ENCODE results near the gene ZFYVE16. TPM values are rescaled to one million over a fixed set of nuclear protein-coding genes. Genes with fewer than 3 reads are reported as not detected.

ZFYVE16 gene
- total and polyA plus RNA-seq, 7 donors, result 8.6 to 43.2 (median 29.6) TPM

DNA sequence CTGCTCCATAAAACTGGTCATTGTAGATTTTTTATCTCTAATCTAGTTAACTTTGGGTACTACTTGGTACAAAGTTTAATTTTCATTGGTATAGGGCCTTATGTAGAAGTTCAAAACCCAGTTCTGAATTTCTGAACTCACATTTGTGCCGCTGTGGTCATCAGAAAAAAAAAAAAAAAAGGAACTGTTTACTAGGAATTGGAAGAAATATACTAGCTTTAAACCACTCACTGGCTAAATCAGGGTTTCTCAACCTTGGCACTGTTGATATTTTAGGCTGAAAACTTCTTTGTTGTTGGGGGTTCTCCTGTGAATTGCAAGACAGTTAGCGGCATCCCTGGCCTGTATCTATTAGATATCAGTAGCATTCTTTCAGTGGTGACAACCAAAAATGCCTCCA is 4.1 kb upstream of the ZFYVE16 start:
- Histone ChIP-seq H3K4me3 (no peak overlapping the region), H3K9me3 (no peaks in the 10 kb centered on the region), H3K36me3 (no peaks in the 10 kb centered on the region), H3K27ac (no peak overlapping the region), H3K27me3 (no peaks in the 10 kb centered on the region), H3K4me1 (peaks cover 0 to 10% (median 8%) of the 10 kb centered on the region in 4 donors)
- no peak for DNase-seq
- TF ChIP-seq, protein P1, sequence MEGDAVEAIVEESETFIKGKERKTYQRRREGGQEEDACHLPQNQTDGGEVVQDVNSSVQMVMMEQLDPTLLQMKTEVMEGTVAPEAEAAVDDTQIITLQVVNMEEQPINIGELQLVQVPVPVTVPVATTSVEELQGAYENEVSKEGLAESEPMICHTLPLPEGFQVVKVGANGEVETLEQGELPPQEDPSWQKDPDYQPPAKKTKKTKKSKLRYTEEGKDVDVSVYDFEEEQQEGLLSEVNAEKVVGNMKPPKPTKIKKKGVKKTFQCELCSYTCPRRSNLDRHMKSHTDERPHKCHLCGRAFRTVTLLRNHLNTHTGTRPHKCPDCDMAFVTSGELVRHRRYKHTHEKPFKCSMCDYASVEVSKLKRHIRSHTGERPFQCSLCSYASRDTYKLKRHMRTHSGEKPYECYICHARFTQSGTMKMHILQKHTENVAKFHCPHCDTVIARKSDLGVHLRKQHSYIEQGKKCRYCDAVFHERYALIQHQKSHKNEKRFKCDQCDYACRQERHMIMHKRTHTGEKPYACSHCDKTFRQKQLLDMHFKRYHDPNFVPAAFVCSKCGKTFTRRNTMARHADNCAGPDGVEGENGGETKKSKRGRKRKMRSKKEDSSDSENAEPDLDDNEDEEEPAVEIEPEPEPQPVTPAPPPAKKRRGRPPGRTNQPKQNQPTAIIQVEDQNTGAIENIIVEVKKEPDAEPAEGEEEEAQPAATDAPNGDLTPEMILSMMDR (IDR thresholded peaks at IDR 0.05), result no peak
- TF ChIP-seq POLR2AphosphoS5 (IDR thresholded peaks at IDR 0.05) (no peak), POLR2A (IDR thresholded peaks at IDR 0.05) (no peak)
- 78% methylated on average over 2 of the region's 2 CpGs for WGBS, 2 donors
- intact Hi-C loops (cut with DNase I), result no loop called here

GRCh38 chr5:80406980-80407734 is 707 bp upstream of the ZFYVE16 start:
- intact Hi-C loops (cut with DNase I), result loop anchor here (5.0 kb wide), 5 partner anchors 150 to 895 kb away; partner anchors contain the start of genes HOMER1 and SERINC5
- peak; percentile 75 for DNase-seq

GRCh38 chr5:80408484-80409366 is 861 bp downstream of the ZFYVE16 start:
- peaks cover 0 to 39% (median 27%) of the 10 kb centered on the region in 4 donors for H3K4me1 ChIP-seq
- H3K4me3 ChIP-seq, result peak overlapping the region; percentile 65 to 96 (median 80)
- no peaks in the 10 kb centered on the region for H3K36me3 ChIP-seq
- H3K27ac ChIP-seq, result peak overlapping the region; percentile 93 to 99 (median 96)
- no peaks in the 10 kb centered on the region for H3K9me3 ChIP-seq
- intact Hi-C loops (cut with DNase I), result loop anchor here (5.0 kb wide), 5 partner anchors 151 to 896 kb away; partner anchors contain the start of genes HOMER1 and SERINC5
- no peaks in the 10 kb centered on the region for H3K27me3 ChIP-seq
- TF ChIP-seq, protein P1 (IDR thresholded peaks at IDR 0.05), result peak in 1 of 4 experiments; percentile 7
- no peak for TF ChIP-seq POLR2A (IDR thresholded peaks at IDR 0.05)
- DNase-seq, result peak; percentile 85
- 4 to 11% methylated on average over 24 of the region's 24 CpGs for WGBS, 2 donors

More at GRCh38 chr5:80406980-80407734, 707 bp upstream of the ZFYVE16 start:
- peaks cover 0 to 39% (median 27%) of the 10 kb centered on the region in 4 donors for H3K4me1 ChIP-seq
- 6 to 8% methylated on average over 31 of the region's 31 CpGs for WGBS, 2 donors
- no peaks in the 10 kb centered on the region for H3K36me3 ChIP-seq
- no peaks in the 10 kb centered on the region for H3K27me3 ChIP-seq
- peak overlapping the region; percentile 93 to 99 (median 96) for H3K27ac ChIP-seq
- TF ChIP-seq, protein P1 (IDR thresholded peaks at IDR 0.05), result no peak
- TF ChIP-seq EP300 (IDR thresholded peaks at IDR 0.05) (no peak), POLR2A (IDR thresholded peaks at IDR 0.05) (no peak), POLR2AphosphoS5 (IDR thresholded peaks at IDR 0.05) (peak in 1 of 4 donors; percentile 17)
- H3K4me3 ChIP-seq, result peak overlapping the region; percentile 65 to 96 (median 80)
- no peaks in the 10 kb centered on the region for H3K9me3 ChIP-seq

- intact Hi-C loops (cut with DNase I), result loop anchor here (5.0 kb wide), 5 partner anchors 152 to 897 kb away; partner anchors contain the start of genes HOMER1 and SERINC5
- H3K9me3 ChIP-seq, result no peaks in the 10 kb centered on the region
- no peaks in the 10 kb centered on the region for H3K27me3 ChIP-seq
- peaks cover 0 to 39% (median 27%) of the 10 kb centered on the region in 4 donors for H3K4me1 ChIP-seq
- H3K36me3 ChIP-seq, result no peaks in the 10 kb centered on the region
- WGBS, 2 donors, result 37 to 62% methylated on average over 6 of the region's 6 CpGs
- no peak for DNase-seq
- peak overlapping the region in 3 of 4 donors; percentile 93 to 99 (median 95) for H3K27ac ChIP-seq
- TF ChIP-seq, protein P1 (IDR thresholded peaks at IDR 0.05), result no peak
- TF ChIP-seq POLR2A (IDR thresholded peaks at IDR 0.05) (no peak), EP300 (IDR thresholded peaks at IDR 0.05) (no peak), POLR2AphosphoS5 (IDR thresholded peaks at IDR 0.05) (no peak)
- H3K4me3 ChIP-seq, result peak overlapping the region in 3 of 4 donors; percentile 76 to 96 (median 83)
Measured at GRCh38 chr5:80409367-80409966, 1.6 kb downstream of the ZFYVE16 start.

All from sigmoid colon (tissue), 7 donors.